Endothelial cell of umbilical vein (primary cell): ENCODE data around the gene FOXJ2.

Source experiments
- CTCF ChIP-seq, 2 donors: IDR thresholded peaks; 1 replicate in 1 of 2; 2 replicates in 1 of 2; pipeline ENCODE4 v1.5.1; 2011; ENCODE audit warnings: low read length in 2 of 2, mild to moderate bottlenecking in 2 of 2, moderate library complexity in 2 of 2, control low read depth in 1 of 2, inconsistent platforms in 1 of 2, low read depth in 1 of 2; ENCODE audit not compliant: insufficient read depth in 1 of 2; ENCODE audit errors: extremely low read depth in 1 of 2
- EZH2 ChIP-seq: IDR thresholded peaks from 2 replicates; pipeline ENCODE4 v1.6.1; 2012; ENCODE audit warnings: borderline replicate concordance, low read depth, mild to moderate bottlenecking, moderate library complexity, low read length, inconsistent platforms; ENCODE audit not compliant: severe bottlenecking
- JUN ChIP-seq: IDR thresholded peaks from 2 replicates; pipeline ENCODE4 v1.6.1; 2011; ENCODE audit warnings: borderline replicate concordance, low read depth; ENCODE audit not compliant: insufficient read length, insufficient read depth
- MAX ChIP-seq: IDR thresholded peaks from 2 replicates; pipeline ENCODE4 v1.6.1; 2011; ENCODE audit not compliant: insufficient read depth, insufficient read length
- MYC ChIP-seq: IDR thresholded peaks from one replicate; pipeline ENCODE4 v1.6.1; 2011; ENCODE audit warnings: mild to moderate bottlenecking, low read depth, low read length
- POLR2A ChIP-seq: IDR thresholded peaks from 2 replicates; pipeline ENCODE4 v1.6.1; 2012; ENCODE audit warnings: low read depth, mild to moderate bottlenecking, control low read depth, low read length
- POLR2AphosphoS5 ChIP-seq: IDR thresholded peaks from 2 replicates; pipeline ENCODE4 v1.6.1; 2012; ENCODE audit warnings: low read depth, mild to moderate bottlenecking, control low read depth, low read length, moderate library complexity; ENCODE audit not compliant: insufficient read depth

- TF ChIP-seq POLR2A, result no peak
- TF ChIP-seq CTCF (IDR thresholded peaks at IDR 0.05; ENCODE audit: extremely low read depth in 1 of 2, insufficient read depth in 1 of 2, low read depth in 1 of 2, low read length in 2 of 2), result no peak
- TF ChIP-seq POLR2AphosphoS5, result no peak
- TF ChIP-seq EZH2, result no peak
- no peak for TF ChIP-seq MYC
- no peak for TF ChIP-seq JUN
- no peak for TF ChIP-seq MAX
Observed at GRCh38 chr12:8087666-8088065, 55.1 kb downstream of the FOXJ2 start.
